HG02571 (cell line): ENCODE data around the gene ERAP2.
"Not testable (repeated sequence)": the region's sequence is repeated elsewhere in the genome, so short reads cannot be mapped to it uniquely, and the experiment has no call there.

ENCODE experiments used
- ATAC-seq: cut with Tn5 transposase; IDR thresholded peaks from one replicate; pipeline ENCODE4 v1.9.1; 2021; ENCODE audit warnings: mild to moderate bottlenecking, moderate library complexity; ENCODE audit not compliant: unreplicated experiment

ERAP2 gene

DNA sequence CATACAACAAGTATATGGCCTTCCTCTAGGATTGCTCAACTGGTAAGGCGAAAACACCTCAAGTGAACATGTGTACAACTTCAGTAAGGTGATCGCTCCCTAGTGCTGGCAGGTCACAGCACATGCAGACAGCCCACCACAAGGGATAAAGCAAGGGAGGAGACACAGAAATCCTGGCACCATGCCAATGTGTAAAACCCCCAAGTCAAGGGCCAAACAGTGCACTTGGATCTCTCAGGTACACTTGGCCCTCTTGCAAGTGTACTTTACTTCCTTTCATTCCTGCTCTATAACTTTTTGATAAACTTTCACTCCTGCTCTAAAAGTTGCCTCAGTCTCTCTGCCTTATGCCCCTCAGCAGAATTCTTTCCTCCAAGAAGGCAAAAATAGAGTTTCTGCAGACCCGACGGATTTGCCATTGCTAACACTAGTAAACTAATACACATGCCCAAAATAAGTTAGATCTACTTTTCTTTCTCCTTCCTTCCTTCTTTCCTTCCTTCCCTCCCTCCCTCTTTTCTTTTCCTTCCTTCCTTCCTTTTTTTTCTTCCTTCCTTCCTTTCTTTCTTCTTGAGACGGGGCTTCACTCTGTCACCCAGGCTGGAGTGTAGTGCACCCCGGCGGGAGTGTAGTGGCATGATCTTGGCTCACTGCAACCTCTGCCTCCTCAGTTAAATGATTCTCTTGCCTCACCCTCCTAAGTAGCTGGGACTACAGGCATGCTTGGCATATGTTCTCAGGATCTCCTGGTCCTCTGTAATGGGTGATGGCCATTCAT, 52.8 kb downstream of the ERAP2 start:
- ATAC-seq = no peak

DNA sequence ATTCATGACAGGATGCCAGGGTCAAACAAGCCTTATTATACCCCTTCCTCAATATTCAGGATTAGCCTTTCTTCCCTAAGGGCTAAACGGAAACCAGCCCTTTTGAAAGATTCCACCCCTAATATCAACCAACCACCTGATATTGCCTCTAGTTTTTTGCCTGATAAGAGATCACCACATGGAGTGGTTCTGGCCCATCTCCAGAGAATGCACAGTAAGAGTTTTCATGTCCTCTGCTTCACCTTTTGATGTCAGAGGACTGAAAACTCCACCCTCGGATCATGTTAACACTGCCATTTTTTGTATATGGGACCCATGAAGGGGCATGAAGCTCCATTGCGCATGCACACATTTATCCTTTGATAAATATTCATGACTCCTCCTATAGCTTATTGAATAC, 53.8 kb downstream of the ERAP2 start:
- ATAC-seq = no peak

DNA sequence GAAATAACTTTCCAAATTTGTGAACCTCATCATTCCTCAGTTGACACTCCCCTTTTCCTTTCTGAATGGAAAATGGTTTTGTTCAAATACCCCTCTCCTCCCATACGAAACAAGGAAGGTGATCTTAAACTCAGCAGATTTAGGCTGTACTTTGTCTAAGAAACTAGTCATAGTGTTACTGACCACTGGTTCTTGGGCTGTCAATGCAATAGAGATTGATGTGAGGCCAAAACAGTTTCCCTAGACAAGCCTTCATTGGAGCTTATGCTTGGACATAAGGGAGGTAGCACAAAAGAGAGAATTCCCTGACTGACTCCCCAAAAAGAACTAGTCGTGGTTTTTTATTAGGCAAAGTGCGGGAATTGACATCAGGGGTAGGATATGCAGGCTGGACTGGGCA, 54.3 kb downstream of the ERAP2 start:
- no peak for ATAC-seq

DNA sequence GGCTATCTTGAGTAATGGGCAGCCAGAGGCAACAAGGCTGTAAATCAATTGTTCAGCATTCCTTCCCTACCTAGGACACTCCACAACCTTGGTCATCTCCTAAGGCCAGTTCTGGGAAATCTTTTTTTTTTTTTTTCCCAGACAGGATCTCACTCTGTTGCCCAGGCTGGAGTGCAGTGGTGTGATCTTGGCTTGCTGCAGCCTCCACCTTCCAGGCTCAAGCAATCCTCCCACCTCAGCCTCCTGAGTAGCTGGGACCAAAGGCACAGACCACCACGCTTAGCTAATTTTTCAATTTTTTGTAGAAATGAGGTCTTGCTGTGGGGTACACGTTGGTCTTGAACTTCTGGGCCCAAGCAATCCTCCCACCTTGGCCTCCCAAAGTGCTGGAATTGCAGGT, 54.7 kb downstream of the ERAP2 start:
- not testable (repeated sequence) for ATAC-seq

DNA sequence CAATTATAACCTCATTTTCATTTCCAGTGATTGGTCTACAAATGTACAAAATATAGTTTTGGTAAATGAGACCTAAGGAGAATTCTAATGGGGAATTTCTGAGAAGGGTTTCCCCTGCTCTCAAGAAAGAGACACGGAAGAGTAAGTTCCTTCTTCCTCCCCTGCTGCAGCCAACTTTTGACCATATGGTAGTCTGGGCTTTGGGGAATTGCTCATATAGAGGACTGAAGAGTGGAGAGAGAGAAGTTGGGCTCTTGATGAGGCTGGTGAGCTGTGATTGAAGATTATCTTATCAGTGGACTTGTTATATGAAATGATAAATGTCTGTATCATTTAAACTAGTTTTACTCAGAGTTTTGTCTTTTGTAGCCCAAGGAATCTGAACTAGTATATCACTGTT, 55.3 kb downstream of the ERAP2 start:
- ATAC-seq = no peak

DNA sequence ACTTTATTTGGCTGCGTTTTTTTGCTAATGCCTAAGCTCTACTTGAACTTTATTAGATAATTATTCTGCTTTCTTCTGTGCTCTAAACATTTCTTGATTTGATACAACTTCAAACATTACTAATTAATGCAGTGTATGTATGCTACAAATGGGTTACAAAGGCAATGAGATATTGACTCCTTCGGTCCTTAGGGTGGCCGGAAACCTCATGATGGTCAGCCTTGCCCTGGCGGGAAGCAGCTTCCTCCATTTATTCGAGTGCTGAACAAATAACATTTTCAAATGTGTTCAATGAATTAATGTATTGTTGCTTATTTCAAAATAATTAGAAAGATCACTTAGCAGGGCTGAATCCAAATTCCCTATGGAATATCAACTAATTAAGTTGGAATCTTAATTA, 55.7 kb downstream of the ERAP2 start:
- ATAC-seq = no peak

DNA sequence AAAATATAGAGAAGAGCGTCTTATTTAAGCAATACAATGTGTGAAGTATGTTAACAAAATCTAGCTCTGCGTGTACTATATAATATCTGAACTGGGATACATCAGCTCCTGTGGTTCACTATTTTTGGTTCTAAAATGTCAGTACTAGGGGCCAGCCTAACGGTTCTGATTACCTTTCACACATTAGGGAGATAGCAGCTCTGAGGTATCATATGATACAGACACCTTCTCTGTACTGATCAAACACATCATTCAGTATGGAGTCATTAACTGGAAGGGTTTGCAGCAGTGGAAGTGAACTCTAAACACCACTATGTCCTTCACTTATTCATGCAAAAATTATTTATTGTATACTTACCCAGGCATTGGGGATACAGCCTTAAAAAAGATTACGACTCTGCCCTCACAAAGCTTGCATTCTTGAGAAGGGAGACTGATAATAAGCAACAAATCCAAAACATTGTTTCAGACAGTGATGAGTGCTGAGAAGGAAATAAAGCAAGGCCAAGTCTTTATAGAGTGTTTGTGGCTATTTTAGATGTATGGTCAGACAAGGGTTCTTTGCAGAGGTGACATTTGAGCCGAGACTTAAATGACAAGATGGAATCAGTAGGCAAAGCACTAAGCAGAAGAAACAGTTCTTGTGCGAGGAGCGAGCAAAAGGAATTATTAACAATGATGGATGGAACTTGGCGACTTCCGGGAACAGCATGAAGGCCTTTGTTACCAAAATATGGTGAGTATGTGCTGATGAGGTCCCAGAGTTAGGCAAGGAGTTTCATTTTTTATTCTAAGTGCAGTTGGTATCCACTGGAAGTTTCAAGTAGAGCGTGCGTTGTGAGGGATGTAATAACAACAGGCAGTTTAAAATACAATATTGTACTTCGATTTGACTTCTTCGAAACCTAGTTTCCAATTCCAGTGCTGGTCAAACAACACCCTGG, 57.7 kb downstream of the ERAP2 start:
- ATAC-seq = no peak

DNA sequence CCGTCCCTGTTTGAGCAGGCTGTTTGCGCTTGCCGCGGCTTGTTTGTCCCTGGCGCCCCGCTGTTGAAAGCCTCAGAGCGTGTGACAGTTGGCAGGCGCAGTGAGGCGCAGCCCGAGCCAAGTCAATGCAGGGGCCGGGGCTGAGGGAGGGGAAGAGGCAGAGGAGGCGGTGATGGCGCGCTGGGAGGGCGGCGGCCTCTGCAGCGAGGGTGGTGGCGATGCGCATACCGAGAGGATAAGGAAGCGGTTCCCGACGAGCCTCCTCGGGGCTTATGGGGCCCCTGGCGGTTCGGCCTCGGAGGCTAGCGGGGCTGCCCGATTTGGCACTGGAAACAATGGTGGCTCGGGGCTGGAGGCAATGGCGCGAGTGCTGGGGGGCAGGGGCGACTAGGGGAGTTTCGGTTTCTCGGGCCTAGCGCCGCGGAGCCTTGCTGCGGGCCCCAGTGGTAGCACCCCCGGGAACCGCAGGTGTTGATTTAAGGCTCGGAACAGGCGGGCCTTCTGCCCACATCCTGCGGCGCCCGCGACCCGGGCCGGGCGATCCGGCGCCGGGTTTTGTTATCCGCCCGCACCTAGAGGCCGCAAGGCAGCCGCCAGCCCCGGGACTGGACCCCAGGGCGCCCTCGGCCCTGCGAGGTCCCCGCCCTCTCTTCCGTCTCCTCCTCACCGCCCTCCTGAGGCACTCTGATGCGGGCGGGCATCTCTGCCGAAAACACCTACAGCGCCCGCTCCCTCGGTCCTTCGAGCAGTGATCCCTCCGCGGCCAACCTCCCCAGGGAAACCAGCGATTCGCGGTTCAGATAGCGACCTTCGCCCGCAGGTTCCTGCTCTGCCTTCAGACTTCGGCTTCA, 58.6 kb downstream of the ERAP2 start:
- ATAC-seq = peak; percentile 59

DNA sequence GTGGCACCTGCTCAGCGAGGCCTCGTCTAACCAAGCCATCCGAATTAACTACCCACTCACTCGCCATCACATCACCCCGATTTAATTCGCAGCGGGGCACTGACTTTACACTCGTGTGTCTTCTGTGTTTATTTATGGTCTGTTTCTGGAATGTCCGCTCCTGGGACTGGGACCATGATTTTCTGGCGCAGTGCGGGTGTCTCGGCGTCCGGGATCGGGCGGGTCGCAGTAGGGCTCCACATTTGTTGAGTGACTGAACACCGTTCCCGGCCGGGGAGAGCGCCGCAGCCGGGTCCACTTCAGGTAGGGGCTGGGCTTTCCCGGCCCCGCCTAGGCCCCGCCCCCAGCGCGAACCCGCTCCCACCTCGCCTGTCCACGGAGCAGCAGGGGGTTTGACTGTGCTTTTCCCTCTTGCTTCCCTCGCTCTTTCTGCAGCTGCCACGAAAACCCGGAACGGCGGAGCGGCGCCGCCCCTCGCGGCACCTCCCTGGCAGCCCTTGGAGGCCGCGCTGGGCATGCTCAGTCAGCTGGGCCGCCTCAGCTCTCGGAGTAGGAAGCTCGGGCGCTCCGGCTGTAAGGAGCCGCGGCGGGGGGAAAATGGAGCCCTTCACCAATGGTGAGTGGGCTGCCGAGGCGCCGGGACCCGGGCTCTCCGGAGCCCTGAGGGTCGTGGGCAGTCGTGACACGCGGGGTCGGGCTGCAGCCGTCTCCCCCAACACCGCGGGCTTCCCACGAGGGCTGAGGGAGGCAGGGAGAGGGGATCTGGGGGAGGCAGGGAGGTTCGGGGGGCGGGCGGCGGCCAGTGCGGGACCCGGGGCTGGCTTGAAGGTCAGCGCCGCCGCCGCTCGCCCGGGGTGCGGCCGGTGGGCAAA, 59.5 kb downstream of the ERAP2 start, which contains the start of gene LNPEP:
LNPEP (plus strand) TSS at position 522 of the 872 bp plus-strand sequence; CDS start at position 598, 76 bp downstream.
- peak; percentile 48 for ATAC-seq

DNA sequence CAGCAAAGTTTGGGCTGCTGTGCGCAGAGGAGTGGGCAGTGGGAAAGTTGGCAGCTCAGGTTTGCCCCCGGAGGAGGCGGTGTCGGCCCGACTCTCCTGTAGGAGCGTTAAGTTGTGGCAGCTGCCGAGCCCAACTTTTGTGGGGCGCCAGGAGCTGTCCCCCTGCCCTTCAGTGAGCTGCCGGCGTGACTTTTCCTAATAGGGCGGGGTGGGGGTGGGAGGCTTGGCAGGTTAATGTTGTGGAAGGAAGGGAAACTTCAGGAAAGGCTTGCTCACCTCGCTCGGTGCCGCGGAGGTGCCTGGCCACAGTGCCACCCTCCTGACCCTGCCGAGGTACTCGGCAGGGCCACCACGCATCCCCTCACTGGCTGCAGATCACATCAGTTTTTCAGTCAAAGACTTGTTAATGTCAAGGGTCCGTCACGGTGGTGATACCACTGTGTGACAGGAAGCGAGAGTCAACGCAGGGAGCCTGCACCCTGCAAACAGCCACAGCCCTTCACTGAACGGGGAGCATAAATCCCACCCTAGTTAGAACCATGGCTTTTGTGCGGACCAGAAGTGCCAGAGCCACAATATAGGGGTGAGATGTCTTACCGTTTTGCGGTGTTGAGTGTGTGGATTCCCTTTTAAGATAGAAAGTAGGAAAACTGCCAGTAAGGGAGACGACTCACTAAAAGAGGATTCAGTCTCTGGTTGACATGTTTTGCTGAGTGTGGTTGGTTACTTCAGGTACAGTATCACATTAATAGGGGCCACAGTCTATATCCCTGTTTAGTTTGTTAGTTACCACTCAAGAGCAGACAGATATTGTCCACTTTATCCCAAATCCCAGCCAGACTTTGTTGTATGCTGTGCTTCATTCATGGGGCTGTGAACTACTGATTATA, 60.4 kb downstream of the ERAP2 start:
- ATAC-seq = peak; percentile 21

DNA sequence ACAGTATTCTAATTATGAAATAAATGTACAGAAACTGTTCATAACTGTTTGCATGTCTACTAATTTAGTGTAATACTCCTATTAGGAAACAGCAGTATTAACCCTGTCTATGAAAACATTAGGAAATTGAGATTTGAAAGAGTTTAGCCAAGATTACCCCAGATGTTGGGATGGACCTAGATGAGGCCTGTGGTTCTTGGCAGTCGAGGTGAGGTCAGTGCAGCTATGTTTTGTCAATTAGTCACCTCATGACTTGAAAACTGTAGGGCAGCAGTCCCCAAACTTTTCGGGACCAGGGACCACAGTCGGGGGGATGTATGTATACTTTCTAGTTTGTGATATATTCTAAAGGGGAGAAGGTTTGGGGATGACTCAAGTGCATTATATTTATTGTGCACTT, 64.3 kb downstream of the ERAP2 start:
- no peak for ATAC-seq

DNA sequence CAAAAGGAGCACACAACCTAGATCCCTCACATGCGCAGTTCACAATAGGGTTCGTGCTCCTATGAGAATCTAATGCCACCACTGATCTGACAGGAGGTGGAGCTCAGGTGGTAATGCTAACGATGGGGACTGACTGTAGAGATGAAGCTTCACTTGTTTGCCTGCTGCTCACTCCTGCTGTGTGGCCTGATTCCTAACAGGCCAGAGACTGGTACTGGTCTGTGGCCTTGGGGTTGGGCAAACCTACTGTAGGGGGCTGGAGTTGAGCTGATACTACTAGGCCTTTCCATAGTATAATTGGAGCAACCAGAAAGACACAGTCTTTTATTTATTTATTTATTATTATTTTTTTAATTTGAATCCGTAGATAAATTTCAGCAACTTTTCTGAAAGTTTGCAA, 64.8 kb downstream of the ERAP2 start:
- no peak for ATAC-seq

DNA sequence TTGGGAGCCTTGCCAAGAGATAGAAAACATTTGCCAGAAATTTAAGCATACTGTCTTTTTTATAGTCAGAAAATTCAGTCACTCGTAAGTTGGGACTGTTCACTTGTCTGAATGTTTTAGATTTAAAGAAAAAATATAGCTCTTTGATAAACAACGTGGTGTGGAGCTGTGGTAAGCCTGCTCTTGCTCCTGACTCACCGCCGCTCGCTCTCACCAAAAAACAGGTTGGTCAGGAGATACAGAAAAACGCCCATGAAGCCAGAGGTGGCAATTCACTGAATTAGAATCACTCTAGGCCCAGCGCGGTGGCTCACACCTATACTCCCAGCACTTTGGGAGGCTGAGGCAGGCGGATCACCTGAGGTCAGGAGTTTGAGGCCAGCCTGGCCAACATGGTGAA, 65.8 kb downstream of the ERAP2 start:
- ATAC-seq = no peak

DNA sequence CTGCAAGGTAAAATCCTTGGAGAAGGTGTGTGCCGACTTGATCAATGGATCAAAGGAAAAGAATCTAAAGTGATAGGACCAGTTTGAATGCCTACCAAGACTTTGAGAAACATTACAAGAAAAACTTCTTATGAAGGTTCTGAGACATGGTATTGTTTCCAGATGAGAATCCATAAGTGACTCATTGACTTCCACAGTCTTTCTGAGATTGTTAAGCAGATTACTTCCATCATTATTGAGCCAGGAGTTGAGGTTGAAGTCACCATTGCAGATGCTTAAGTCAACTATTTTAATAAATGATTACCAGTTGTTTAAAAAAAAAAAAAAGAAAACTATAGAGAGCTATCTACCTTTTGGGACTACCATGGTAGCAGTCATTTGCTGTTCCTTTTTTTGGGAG, 66.6 kb downstream of the ERAP2 start:
- no peak for ATAC-seq

DNA sequence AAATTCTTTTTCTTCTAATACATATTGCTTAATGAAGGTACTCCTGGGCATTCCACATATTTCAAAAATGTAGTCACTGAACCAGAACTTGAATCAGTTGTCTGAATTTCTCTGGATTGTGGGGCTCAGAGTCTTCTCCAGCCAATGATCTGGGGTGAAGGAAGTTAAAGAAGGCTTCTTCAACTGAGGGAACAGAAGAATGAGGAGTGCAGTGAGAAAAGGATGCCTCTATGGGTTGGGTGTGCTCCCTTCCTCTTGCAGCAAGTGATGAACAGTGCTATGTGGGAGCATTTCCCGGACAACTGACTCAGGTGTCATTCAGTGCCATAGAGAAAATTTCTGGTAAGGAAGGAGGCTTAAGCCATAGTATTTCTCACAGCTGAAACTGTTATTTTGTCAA, 67.5 kb downstream of the ERAP2 start:
- ATAC-seq = no peak

DNA sequence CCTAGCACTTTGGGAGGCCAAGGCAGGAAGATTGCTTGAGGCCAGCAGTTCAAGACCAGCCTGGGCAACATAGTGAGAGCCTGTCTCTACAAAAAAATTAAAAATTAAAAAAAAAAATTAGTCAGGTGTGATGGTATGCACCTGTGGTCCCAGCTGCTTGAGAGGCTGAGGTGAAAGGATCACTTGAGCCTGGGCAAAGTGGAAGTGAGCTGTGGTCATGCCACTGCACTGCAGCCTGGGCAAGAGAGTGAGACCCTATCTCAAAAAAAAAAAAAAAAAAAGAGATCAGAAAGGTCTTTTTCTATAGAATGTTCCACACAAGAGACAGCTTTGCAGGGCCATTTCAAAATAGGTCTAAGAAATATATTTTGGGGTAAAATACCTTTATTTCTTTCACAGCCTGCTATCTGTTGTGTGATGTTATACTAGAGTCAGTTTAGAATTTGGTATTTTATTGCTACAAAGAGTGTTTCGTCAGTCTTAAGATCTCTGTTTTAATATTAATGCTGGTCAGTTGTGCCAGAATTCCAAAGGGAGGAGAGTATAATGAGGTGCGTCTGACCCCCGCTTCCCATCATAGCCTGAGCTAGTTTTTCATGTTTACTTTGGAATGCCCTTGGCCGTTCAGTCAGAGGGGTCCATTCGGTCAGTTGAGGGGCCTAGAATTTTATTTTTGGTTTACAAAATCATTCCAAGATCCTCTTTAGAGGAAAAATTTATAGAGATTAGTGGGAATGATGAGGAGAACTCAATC, 69.0 kb downstream of the ERAP2 start:
- no peak for ATAC-seq

DNA sequence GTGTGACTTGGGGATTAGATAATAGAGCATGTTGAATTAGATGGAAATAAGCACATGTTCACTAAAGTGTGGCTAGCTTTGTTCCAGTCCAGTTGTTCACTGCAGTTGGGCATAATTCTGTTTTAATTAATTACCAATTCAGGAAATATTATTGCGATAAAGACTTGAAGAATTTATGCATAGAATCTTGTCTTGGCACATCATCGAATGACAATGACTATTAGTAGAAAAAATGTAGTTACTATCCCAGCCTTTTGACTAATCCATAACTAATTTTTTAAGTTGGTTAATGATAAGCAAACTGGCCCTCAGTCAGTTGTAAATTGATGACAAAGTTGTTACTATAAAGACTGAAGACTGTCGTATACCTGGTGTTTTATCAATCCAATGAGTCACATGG, 70.1 kb downstream of the ERAP2 start:
- ATAC-seq = no peak

DNA sequence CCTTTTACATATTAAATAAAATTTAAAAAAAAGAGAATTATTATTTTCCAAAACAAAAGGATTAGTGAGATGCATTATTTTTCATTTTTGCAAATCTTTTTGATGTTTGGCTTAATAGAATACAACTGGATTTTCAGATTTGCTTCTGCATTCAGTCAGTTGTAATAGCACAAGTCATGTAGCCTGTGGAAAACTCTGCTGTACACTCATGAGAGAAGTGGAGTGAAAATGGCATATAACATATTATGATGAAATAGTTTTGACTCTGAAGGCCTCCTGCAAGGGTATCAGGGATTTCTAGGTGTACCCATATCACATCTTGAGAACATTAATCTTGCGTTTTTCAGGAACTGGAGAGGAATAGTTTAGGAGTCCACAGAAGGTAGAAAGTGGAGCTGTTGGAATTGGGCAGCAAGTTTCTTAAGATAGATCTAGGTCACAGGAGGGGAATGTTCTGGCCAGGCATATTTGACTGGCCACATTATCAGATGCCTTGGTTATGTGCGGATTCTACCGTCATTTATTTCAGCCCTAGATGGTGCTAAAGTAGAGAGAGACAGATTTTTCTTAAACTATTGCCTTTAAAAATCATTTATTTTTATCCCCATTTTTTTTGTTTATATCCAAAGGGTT, 75.9 kb downstream of the ERAP2 start:
- no peak for ATAC-seq
